LNCAP (cell line): ENCODE measurements around the gene LRFN2.

Source experiments
- TF ChIP-seq, protein P1 (sequence below): fragments of 450-650 bp; IDR thresholded peaks from 2 replicates; pipeline ENCODE4 v1.5.1; 2017; ENCODE audit warnings: mild to moderate bottlenecking

The LRFN2 gene

GRCh38 chr6:40474937-40475336, 112.2 kb downstream of the LRFN2 start:
- TF ChIP-seq, protein P1, sequence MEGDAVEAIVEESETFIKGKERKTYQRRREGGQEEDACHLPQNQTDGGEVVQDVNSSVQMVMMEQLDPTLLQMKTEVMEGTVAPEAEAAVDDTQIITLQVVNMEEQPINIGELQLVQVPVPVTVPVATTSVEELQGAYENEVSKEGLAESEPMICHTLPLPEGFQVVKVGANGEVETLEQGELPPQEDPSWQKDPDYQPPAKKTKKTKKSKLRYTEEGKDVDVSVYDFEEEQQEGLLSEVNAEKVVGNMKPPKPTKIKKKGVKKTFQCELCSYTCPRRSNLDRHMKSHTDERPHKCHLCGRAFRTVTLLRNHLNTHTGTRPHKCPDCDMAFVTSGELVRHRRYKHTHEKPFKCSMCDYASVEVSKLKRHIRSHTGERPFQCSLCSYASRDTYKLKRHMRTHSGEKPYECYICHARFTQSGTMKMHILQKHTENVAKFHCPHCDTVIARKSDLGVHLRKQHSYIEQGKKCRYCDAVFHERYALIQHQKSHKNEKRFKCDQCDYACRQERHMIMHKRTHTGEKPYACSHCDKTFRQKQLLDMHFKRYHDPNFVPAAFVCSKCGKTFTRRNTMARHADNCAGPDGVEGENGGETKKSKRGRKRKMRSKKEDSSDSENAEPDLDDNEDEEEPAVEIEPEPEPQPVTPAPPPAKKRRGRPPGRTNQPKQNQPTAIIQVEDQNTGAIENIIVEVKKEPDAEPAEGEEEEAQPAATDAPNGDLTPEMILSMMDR: no peak

GRCh38 chr6:40473026-40473425, 114.1 kb downstream of the LRFN2 start:
- TF ChIP-seq, protein P1: no peak

DNA sequence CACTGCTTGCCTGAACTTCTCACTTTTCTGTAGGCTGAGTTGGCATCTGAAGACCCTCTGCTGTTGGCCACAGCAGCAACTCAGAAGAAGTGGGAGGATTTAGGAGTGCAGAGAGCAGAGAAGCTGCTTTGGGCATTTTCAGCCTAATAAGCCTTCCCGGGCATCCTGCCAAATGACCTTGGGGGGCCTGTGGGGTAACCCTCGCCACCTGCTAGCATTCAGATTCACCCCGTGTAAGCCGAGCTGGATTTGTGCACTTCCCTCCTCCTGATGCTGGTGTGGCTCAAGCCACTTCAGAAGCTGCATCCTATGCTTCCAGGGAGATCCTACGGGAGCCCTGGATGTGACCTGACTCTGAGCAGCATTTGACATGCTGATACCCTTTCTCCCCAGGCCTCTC, 114.8 kb downstream of the LRFN2 start:
- TF ChIP-seq, protein P1: no peak

GRCh38 chr6:40471243-40471642, 115.9 kb downstream of the LRFN2 start:
- TF ChIP-seq, protein P1: no peak

DNA sequence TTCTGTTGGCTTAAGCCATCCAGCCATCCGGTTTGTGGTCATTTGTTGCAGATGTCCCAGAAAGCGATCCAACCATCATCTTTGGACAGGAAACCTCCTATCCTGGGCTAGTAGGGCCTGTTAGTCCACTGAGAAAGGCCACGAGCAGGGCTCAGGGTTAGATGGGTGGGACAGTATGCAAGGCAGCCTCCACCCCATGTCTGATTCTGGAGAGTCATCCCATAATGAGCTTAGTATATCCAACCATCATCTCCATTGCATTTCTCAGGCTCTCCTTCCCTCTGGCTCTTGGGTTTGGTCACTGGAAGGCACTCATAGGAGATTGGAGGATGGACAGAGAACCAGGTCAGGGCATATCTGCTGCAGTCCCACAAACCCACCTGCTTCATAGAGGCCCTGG, 117.8 kb downstream of the LRFN2 start:
- TF ChIP-seq, protein P1: no peak

DNA sequence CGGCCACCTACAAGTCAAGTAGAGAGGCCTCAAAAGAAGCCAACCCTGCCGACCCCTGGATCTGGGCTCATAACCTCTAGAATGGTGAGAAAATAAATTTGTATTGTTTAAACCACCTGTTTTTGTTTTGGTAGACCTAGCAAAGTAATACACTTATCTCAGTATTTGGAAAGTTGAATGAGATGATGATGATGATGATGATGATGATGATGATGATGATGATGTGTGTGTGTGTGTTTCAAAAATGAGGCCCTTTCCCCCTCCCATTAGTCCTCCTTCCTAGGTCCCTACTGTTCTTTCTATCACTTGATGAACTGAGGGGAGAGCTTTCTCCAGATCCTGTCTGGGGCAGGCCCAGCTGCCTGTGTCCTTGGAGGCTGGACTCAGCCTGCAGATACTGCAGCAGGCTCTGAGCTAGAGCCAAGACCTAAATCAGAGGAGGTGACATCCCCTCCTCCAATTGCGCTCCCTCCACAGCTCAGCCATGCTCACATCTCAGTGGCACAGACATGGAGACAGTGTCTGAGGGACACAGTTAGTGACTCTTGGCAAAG, 120.1 kb downstream of the LRFN2 start:
- TF ChIP-seq, protein P1: no peak

- TF ChIP-seq, protein P1: no peak
These were observed 125.5 kb downstream of the LRFN2 start for GRCh38 chr6:40461643-40462042.

DNA sequence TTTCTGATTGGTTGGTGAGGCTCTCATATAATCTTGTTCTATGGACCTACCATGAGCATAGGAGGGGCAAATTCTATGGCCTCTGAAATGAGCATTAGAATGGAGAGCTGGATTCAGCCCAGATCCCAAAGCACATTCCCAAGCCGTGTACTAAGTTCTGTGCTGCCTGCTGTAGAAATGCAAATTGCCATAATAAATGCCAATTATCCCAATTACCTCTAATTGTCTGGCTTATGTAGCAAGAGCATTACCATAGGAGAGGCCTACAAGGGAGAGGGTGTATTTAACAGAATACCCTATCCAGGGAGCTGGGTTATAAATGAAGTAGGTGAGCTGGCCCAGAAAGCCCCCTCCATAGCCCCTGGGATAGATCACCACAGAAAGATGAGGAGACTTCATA, 126.8 kb downstream of the LRFN2 start:
- TF ChIP-seq, protein P1: no peak
